DND-41 (cell line): ENCODE results near the gene HLA-A.

Experiments used
- EZH2 ChIP-seq: IDR thresholded peaks from 3 replicates; pipeline ENCODE4 v1.6.1; 2012; ENCODE audit warnings: borderline replicate concordance, low read depth, mild to moderate bottlenecking, moderate library complexity, low read length, inconsistent platforms; ENCODE audit not compliant: severe bottlenecking
- TF ChIP-seq, protein P1 (sequence below): IDR thresholded peaks from 2 replicates; pipeline ENCODE4 v1.5.1; 2012; ENCODE audit warnings: borderline replicate concordance, low read length, moderate library complexity, mild to moderate bottlenecking; ENCODE audit not compliant: poor library complexity, severe bottlenecking; ENCODE audit errors: extremely low read depth

GRCh38 chr6:29955783-29956182 lies 13.5 kb downstream of the HLA-A start:
- TF ChIP-seq, protein P1, sequence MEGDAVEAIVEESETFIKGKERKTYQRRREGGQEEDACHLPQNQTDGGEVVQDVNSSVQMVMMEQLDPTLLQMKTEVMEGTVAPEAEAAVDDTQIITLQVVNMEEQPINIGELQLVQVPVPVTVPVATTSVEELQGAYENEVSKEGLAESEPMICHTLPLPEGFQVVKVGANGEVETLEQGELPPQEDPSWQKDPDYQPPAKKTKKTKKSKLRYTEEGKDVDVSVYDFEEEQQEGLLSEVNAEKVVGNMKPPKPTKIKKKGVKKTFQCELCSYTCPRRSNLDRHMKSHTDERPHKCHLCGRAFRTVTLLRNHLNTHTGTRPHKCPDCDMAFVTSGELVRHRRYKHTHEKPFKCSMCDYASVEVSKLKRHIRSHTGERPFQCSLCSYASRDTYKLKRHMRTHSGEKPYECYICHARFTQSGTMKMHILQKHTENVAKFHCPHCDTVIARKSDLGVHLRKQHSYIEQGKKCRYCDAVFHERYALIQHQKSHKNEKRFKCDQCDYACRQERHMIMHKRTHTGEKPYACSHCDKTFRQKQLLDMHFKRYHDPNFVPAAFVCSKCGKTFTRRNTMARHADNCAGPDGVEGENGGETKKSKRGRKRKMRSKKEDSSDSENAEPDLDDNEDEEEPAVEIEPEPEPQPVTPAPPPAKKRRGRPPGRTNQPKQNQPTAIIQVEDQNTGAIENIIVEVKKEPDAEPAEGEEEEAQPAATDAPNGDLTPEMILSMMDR = no peak
- TF ChIP-seq EZH2 = no peak
